ENCODE data around the gene GABRR2.
"Not testable (repeated sequence)": the region's sequence is repeated elsewhere in the genome, so short reads cannot be mapped to it uniquely, and the experiment has no call there.

GABRR2 gene

GRCh38 chr6:89237158-89237557, 77.9 kb downstream of the GABRR2 start:
- DNase-seq (ENCODE audit: insufficient read length, low spot score) (no peak), FAIRE-seq (no peak)
- no peak for TF ChIP-seq CTCF (IDR thresholded peaks at IDR 0.05; ENCODE audit: insufficient read depth, missing control alignments)

- not testable (repeated sequence) for DNase-seq (ENCODE audit: insufficient read length, low spot score); FAIRE-seq
Observed at GRCh38 chr6:89233605-89234004, 81.5 kb downstream of the GABRR2 start.

DNA sequence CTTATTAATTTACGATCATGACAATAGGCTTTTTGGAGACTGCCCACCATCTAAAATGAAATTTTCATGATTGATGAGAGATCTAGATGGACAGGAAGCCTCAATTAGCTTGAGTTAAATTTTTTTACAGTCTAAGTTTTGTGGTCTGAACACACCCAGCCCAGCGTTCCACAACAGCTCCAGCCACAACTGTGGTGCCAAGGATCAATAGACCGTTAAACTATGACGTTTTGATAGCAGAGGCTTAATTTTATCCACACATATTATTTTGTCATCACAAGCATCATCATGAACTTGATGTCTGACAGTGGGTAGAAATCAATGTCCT, 92.4 kb downstream of the GABRR2 start:
- no peak for TF ChIP-seq CTCF (IDR thresholded peaks at IDR 0.05; ENCODE audit: insufficient read depth, missing control alignments)
- FAIRE-seq = no peak
- no peak for DNase-seq (ENCODE audit: insufficient read length, low spot score)

DNA sequence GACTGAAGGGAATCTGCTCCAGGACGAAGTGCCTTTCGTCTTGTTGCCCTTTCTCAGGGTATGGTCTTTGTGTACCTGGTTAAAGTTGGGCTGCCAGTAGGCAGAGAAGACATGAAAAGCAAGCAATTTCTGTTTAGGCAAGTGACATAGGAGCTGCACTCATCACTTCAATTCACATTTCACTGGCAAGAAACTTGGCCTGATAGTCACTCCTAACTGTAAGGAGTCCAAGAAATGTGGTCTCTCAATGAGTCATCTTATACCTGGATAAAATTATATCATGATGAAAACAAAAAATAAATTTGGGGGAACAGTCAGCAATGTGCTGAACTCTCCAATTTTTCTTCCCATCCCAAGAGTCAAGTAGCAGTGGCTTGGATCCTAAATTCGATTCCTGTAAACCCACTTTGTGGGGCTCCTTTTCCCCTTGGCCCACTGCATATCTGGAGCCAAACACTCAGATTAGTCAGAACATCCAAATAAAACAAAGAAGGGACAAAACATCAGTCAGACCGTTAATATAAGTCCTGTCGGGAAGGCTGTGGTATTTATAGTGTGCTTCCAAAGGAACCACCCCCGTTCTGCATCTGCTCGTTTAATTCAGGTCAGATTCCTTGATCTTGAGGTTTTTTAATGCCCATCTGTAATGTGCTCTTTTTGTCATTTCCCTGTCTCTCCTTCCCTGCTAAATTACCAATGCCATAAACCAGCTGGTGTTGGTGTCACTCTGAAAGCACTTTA, 93.0 kb downstream of the GABRR2 start:
- DNase-seq (ENCODE audit: insufficient read length, low spot score) (no peak), FAIRE-seq (no peak)
- no peak for TF ChIP-seq CTCF (IDR thresholded peaks at IDR 0.05; ENCODE audit: insufficient read depth, missing control alignments)

- TF ChIP-seq CTCF (IDR thresholded peaks at IDR 0.05; ENCODE audit: insufficient read depth, missing control alignments) = no peak
- DNase-seq (ENCODE audit: insufficient read length, low spot score) (no peak), FAIRE-seq (no peak)
Observed at GRCh38 chr6:89221129-89221528, 94.0 kb downstream of the GABRR2 start.

DNA sequence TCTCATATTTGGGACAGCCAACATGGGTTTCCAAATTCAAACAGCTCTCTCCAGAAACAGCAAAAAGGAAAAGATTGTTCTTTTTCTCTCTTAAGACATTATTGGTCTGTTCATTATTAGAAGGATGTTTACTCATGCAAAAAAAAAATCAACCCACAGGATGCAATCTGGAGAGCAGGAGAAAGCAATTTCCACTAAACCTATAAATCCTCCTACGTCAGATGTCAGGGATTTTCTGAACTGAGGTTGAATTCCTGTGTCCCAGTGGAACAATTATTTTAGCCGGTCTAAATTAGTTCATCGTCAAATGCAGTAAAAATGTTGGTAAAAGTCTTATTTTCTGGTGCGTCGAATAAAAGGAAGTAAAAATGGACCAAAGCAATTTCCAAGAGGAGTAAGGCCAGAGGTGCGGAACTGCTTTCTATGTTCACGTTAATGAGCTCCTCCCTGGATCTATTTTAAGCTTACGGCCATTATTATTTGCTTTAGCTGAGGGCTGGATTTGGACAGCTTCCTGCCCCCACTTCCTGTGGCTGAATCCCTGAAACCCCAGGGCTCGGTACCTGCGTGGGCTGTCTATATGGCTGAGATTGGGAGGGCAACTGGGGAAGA, 97.7 kb downstream of the GABRR2 start, which contains the start of gene GABRR1:
TSS of gene GABRR1 (minus strand) at position 60 of the 612 bp plus-strand sequence. CDS start at position 24, 36 bp downstream.
- FAIRE-seq (peak; percentile 21), DNase-seq (ENCODE audit: insufficient read length, low spot score) (no peak)
- TF ChIP-seq CTCF (IDR thresholded peaks at IDR 0.05; ENCODE audit: insufficient read depth, missing control alignments) = no peak

DNA sequence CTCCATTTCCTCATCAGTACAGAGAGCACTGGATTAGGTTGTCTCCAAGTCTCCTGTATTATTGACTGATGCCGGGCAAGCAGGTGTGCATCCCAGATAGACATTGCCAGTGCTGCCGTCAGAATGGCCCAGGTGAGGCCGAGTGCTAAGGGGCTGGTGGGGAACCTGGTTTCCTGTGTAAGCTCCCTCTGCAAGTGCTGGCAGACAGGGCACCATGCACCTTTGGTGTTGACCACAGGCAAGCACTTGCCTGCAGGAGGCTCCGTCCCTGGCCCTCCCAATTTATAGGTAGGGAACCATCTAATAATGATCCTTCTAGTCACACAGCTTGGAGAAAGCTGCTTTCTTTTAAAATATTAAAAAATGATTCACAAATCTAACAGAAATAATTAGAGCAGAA, 98.7 kb downstream of the GABRR2 start:
- TF ChIP-seq CTCF (IDR thresholded peaks at IDR 0.05; ENCODE audit: insufficient read depth, missing control alignments) = no peak
- no peak for FAIRE-seq
- no peak for DNase-seq (ENCODE audit: insufficient read length, low spot score)

All from D721Med (cell line).